SU-DHL-6 (cell line): ENCODE results near the gene SLFN12L.

Source experiments
- H2AFZ ChIP-seq: fragments of 200-600 bp; sonication (generic); 2 replicates; pipeline ENCODE4 v1.6.1; 2014; ENCODE audit warnings: low read depth, mild to moderate bottlenecking, moderate library complexity, mixed read lengths, antibody characterized with exemption, low read length; ENCODE audit not compliant: severe bottlenecking
- H3F3A ChIP-seq: fragments of 200-600 bp; shearing (Covaris generic); 2 replicates; pipeline ENCODE4 v1.6.0; 2016; ENCODE audit warnings: antibody characterized with exemption, mild to moderate bottlenecking; ENCODE audit not compliant: insufficient read depth
- H3K27ac ChIP-seq: fragments of 200-600 bp; sonication (generic); 2 replicates; pipeline ENCODE4 v1.5.1; 2016; ENCODE audit warnings: low read depth, mild to moderate bottlenecking, low read length, moderate library complexity, mixed read lengths
- H3K27me3 ChIP-seq: fragments of 200-600 bp; sonication (generic), shearing (Covaris generic); 2 replicates; pipeline ENCODE4 v1.6.0; 2014; ENCODE audit warnings: mild to moderate bottlenecking, low read length
- H3K36me3 ChIP-seq: fragments of 200-600 bp; sonication (generic); 2 replicates; pipeline ENCODE4 v1.6.1; 2014; ENCODE audit warnings: mild to moderate bottlenecking, low read length, mixed read lengths
- H3K4me2 ChIP-seq: fragments of 300-600, 200-600 bp; shearing (Covaris generic), sonication (generic); 2 replicates; pipeline ENCODE4 v1.6.0; 2014; ENCODE audit warnings: low read length, low read depth, mild to moderate bottlenecking; ENCODE audit not compliant: poor library complexity, severe bottlenecking
- H3K4me3 ChIP-seq: fragments of 200-600 bp; sonication (generic); 2 replicates; pipeline ENCODE4 v1.5.1; 2014; ENCODE audit warnings: antibody characterized with exemption, low read length, mild to moderate bottlenecking, mixed read lengths; ENCODE audit not compliant: insufficient read depth, poor library complexity, severe bottlenecking
- H3K79me2 ChIP-seq: fragments of 200-600 bp; sonication (generic); 2 replicates; pipeline ENCODE4 v1.6.1; 2014; ENCODE audit warnings: mild to moderate bottlenecking, low read length, moderate library complexity; ENCODE audit not compliant: insufficient read depth
- H3K9ac ChIP-seq: fragments of 200-600 bp; sonication (generic); 2 replicates; pipeline ENCODE4 v1.7.0; 2014; ENCODE audit warnings: mild to moderate bottlenecking, low read length
- H3K9me2 ChIP-seq: fragments of 200-600 bp; sonication (generic); replicated peaks from 2 replicates; pipeline ENCODE4 v1.6.1; 2014; ENCODE audit warnings: low read length; ENCODE audit not compliant: insufficient read depth
- H3K9me3 ChIP-seq: fragments of 200-600 bp; sonication (generic); 2 replicates; pipeline ENCODE4 v1.6.1; 2014; ENCODE audit warnings: low read length, mixed read lengths; ENCODE audit not compliant: insufficient read depth
- H4K20me1 ChIP-seq: fragments of 200-600 bp; sonication (generic); 2 replicates; pipeline ENCODE4 v1.6.1; 2014; ENCODE audit warnings: low read depth, mild to moderate bottlenecking, antibody characterized with exemption, low read length, moderate library complexity, mixed read lengths
- CTCF ChIP-seq: fragments of 200-600 bp; sonication (generic); IDR thresholded peaks from one replicate; pipeline ENCODE4 v1.5.1; 2017; ENCODE audit warnings: antibody characterized with exemption, mild to moderate bottlenecking, low read length, moderate library complexity; ENCODE audit not compliant: insufficient read depth, poor library complexity, severe bottlenecking
- EZH2phosphoT487 ChIP-seq: fragments of 200-600 bp; sonication (generic), shearing (Covaris generic); conservative IDR thresholded peaks from 2 replicates; pipeline ENCODE4 v1.6.1; 2018; ENCODE audit warnings: mild to moderate bottlenecking, antibody characterized with exemption, low read length, moderate library complexity, mixed read lengths

The SLFN12L gene

GRCh38 chr17:35560703-35561102, 23.2 kb upstream of the SLFN12L start, which contains the start of gene SLFN14:
SLFN14 (minus strand) TSS chr17:35560819; CDS start chr17:35558062, 2,757 bp downstream.
- Histone ChIP-seq H3K4me2 (no peak within 1 kb of the TSS), H3K4me3 (no peak within 1 kb of the TSS), H3K36me3 (no peaks in the 10 kb centered on the region), H3K9me3 (no peaks in the 10 kb centered on the region), H2AFZ (no peak within 1 kb of the TSS), H3K27me3 (no peaks in the 10 kb centered on the region), H3K27ac (no peak within 1 kb of the TSS), H3F3A (no peaks in the 10 kb centered on the region), H4K20me1 (no peaks in the 10 kb centered on the region), H3K9ac (no peak within 1 kb of the TSS), H3K79me2 (no peaks in the 10 kb centered on the region), H3K9me2 (no peaks in the 10 kb centered on the region)
- no peak for TF ChIP-seq EZH2phosphoT487
- no peak for TF ChIP-seq CTCF

GRCh38 chr17:35559495-35560210, 22.2 kb upstream of the SLFN12L start:
- Histone ChIP-seq H2AFZ (no peak overlapping the region), H3K27me3 (no peaks in the 10 kb centered on the region), H3K4me3 (no peak overlapping the region), H4K20me1 (no peaks in the 10 kb centered on the region), H3K4me2 (no peak overlapping the region), H3K27ac (no peak overlapping the region), H3K9me2 (no peaks in the 10 kb centered on the region), H3K79me2 (no peaks in the 10 kb centered on the region), H3F3A (no peaks in the 10 kb centered on the region), H3K9me3 (no peaks in the 10 kb centered on the region), H3K36me3 (no peaks in the 10 kb centered on the region), H3K9ac (no peak overlapping the region)
- no peak for TF ChIP-seq EZH2phosphoT487
- no peak for TF ChIP-seq CTCF

- H3K79me2 ChIP-seq: no peaks in the 10 kb centered on the region
- TF ChIP-seq CTCF (no peak), EZH2phosphoT487 (no peak)
- H3K27me3 ChIP-seq: no peaks in the 10 kb centered on the region
- no peaks in the 10 kb centered on the region for H4K20me1 ChIP-seq
- no peak overlapping the region for H2AFZ ChIP-seq
- H3K27ac ChIP-seq: no peak overlapping the region
- no peaks in the 10 kb centered on the region for H3K9me3 ChIP-seq
- no peak overlapping the region for H3K4me3 ChIP-seq
- no peaks in the 10 kb centered on the region for H3K36me3 ChIP-seq
- no peaks in the 10 kb centered on the region for H3K9me2 ChIP-seq
- no peaks in the 10 kb centered on the region for H3F3A ChIP-seq
- H3K4me2 ChIP-seq: no peak overlapping the region
- no peak overlapping the region for H3K9ac ChIP-seq
These were observed 19.9 kb upstream of the SLFN12L start for GRCh38 chr17:35557353-35557752.
